Measurements from ENCODE around the gene PLIN3.

- TF ChIP-seq EZH2 (IDR thresholded peaks at IDR 0.05; ENCODE audit: insufficient read depth, low read length) (no peak), CTCF (IDR thresholded peaks at IDR 0.05; ENCODE audit: insufficient read depth, low read depth, low read length) (no peak)
Observed at GRCh38 chr19:4823577-4823976, 43.9 kb downstream of the PLIN3 start.

Measured in astrocyte (in vitro differentiated cells and primary cell).